Astrocyte (in vitro differentiated cells and primary cell): Measurements from ENCODE around the gene PPM1F. TPM values are rescaled to one million over a fixed set of nuclear protein-coding genes. Genes with fewer than 3 reads are reported as not detected.

Experiments
- DNase-seq: peaks from one replicate; pipeline ENCODE4 v3.0.0-alpha.2; 2010; ENCODE audit warnings: low read depth
- FAIRE-seq: peaks from 2 replicates; lab custom pipeline; 2011; peaks lifted over from hg19 to GRCh38; lab: Jason Lieb, UNC
- H2AFZ ChIP-seq: 2 replicates; pipeline ENCODE4 v1.6.0; 2012; ENCODE audit warnings: low read depth, low read length, inconsistent platforms
- H3K27ac ChIP-seq: 2 replicates; pipeline ENCODE4 v1.5.1; 2011; ENCODE audit warnings: low read depth, low read length, inconsistent platforms
- H3K27me3 ChIP-seq: 2 replicates; pipeline ENCODE4 v1.6.0; 2011; ENCODE audit warnings: low read length, inconsistent platforms; ENCODE audit not compliant: insufficient read depth
- H3K36me3 ChIP-seq: 2 replicates; pipeline ENCODE4 v1.5.1; 2011; ENCODE audit warnings: low read length, inconsistent platforms; ENCODE audit not compliant: insufficient read depth
- H3K4me1 ChIP-seq: 2 replicates; pipeline ENCODE4 v1.5.1; 2011; ENCODE audit warnings: low read length, inconsistent platforms; ENCODE audit not compliant: insufficient read depth
- H3K4me2 ChIP-seq: 2 replicates; pipeline ENCODE4 v1.6.0; 2012; ENCODE audit warnings: low read length, inconsistent platforms
- H3K4me3 ChIP-seq: 2 replicates; pipeline ENCODE4 v1.5.1; 2011; ENCODE audit warnings: low read depth, mild to moderate bottlenecking, low read length, inconsistent platforms; ENCODE audit not compliant: insufficient read depth
- H3K79me2 ChIP-seq: 2 replicates; pipeline ENCODE4 v1.6.0; 2012; ENCODE audit warnings: mild to moderate bottlenecking, low read length, inconsistent platforms; ENCODE audit not compliant: insufficient read depth
- H3K9ac ChIP-seq: 2 replicates; pipeline ENCODE4 v1.6.0; 2012; ENCODE audit warnings: mild to moderate bottlenecking, low read length, inconsistent platforms
- H3K9me3 ChIP-seq: 2 replicates; pipeline ENCODE4 v1.5.1; 2012; ENCODE audit warnings: low read depth, mild to moderate bottlenecking, low read length, inconsistent platforms; ENCODE audit not compliant: insufficient read depth
- H4K20me1 ChIP-seq: 2 replicates; pipeline ENCODE4 v1.6.0; 2012; ENCODE audit warnings: low read length, inconsistent platforms; ENCODE audit not compliant: insufficient read depth
- H3K27ac Mint-ChIP-seq: one replicate; pipeline ENCODE4 v1.8.0; 2021; ENCODE audit warnings: mild to moderate bottlenecking, mixed read lengths; ENCODE audit not compliant: unreplicated experiment
- H3K27me3 Mint-ChIP-seq: one replicate; pipeline ENCODE4 v1.8.0; 2021; ENCODE audit warnings: low read depth, mixed read lengths; ENCODE audit not compliant: unreplicated experiment
- H3K36me3 Mint-ChIP-seq: one replicate; pipeline ENCODE4 v1.8.0; 2021; ENCODE audit warnings: low read depth, mixed read lengths; ENCODE audit not compliant: unreplicated experiment
- H3K4me1 Mint-ChIP-seq: one replicate; pipeline ENCODE4 v1.8.0; 2021; ENCODE audit warnings: low read depth, mixed read lengths; ENCODE audit not compliant: unreplicated experiment
- H3K4me3 Mint-ChIP-seq: one replicate; pipeline ENCODE4 v1.8.0; 2021; ENCODE audit warnings: mild to moderate bottlenecking, moderate library complexity, mixed read lengths; ENCODE audit not compliant: unreplicated experiment
- H3K9me3 Mint-ChIP-seq: one replicate; pipeline ENCODE4 v1.8.0; 2021; ENCODE audit warnings: mild to moderate bottlenecking, mixed read lengths; ENCODE audit not compliant: unreplicated experiment
- CTCF ChIP-seq: IDR thresholded peaks from 2 replicates; pipeline ENCODE4 v1.5.1; 2011; ENCODE audit warnings: low read depth, mild to moderate bottlenecking, inconsistent platforms, low read length, moderate library complexity; ENCODE audit not compliant: insufficient read depth
- EZH2 ChIP-seq: IDR thresholded peaks from 2 replicates; pipeline ENCODE4 v1.6.1; 2012; ENCODE audit warnings: mild to moderate bottlenecking, low read length, inconsistent platforms; ENCODE audit not compliant: insufficient read depth
- total RNA-seq: library from RNA; stranded (reverse); gene quantifications from 2 replicates; pipeline ENCODE4 v1.2.1, GENCODE V29; 2021

Gene PPM1F
- total RNA-seq, 1 donor from 2014 or later: 27.9 TPM

GRCh38 chr22:21985214-21985613, 32.6 kb upstream of the PPM1F start:
- peaks cover 3% of the 10 kb centered on the region for H3K36me3 Mint-ChIP-seq
- H3K9me3 Mint-ChIP-seq: no peaks in the 10 kb centered on the region
- no peaks in the 10 kb centered on the region for H3K9me3 ChIP-seq
- no peaks in the 10 kb centered on the region for H3K36me3 ChIP-seq
- no peak for DNase-seq
- no peak for FAIRE-seq
- peaks cover 4% of the 10 kb centered on the region for H3K4me1 Mint-ChIP-seq
- no peak overlapping the region for H3K4me3 Mint-ChIP-seq
- H3K27ac Mint-ChIP-seq: no peak overlapping the region
- H3K79me2 ChIP-seq: peaks cover 23% of the 10 kb centered on the region
- no peak overlapping the region for H3K9ac ChIP-seq
- no peak overlapping the region for H3K27ac ChIP-seq
- TF ChIP-seq CTCF (no peak), EZH2 (no peak)
- H3K27me3 ChIP-seq: peaks cover 11% of the 10 kb centered on the region
- peaks cover 7% of the 10 kb centered on the region for H3K4me1 ChIP-seq
- peaks cover 19% of the 10 kb centered on the region for H3K27me3 Mint-ChIP-seq
- no peak overlapping the region for H3K4me3 ChIP-seq
- no peak overlapping the region for H2AFZ ChIP-seq
- peaks cover 9% of the 10 kb centered on the region for H4K20me1 ChIP-seq
- no peak overlapping the region for H3K4me2 ChIP-seq

GRCh38 chr22:21984793-21985192, 32.1 kb upstream of the PPM1F start:
- Histone ChIP-seq H3K4me1 (peaks cover 7% of the 10 kb centered on the region), H4K20me1 (peaks cover 12% of the 10 kb centered on the region), H3K4me3 (no peak overlapping the region), H3K27ac (no peak overlapping the region), H3K79me2 (peaks cover 27% of the 10 kb centered on the region), H3K36me3 (no peaks in the 10 kb centered on the region), H3K4me2 (no peak overlapping the region), H3K9me3 (no peaks in the 10 kb centered on the region), H3K27me3 (peaks cover 8% of the 10 kb centered on the region), H3K9ac (no peak overlapping the region), H2AFZ (no peak overlapping the region)
- DNase-seq (no peak), FAIRE-seq (no peak)
- Mint-ChIP-seq H3K4me1 (peaks cover 4% of the 10 kb centered on the region), H3K36me3 (peaks cover 3% of the 10 kb centered on the region), H3K4me3 (no peak overlapping the region), H3K27ac (no peak overlapping the region), H3K27me3 (peaks cover 15% of the 10 kb centered on the region), H3K9me3 (no peaks in the 10 kb centered on the region)
- TF ChIP-seq EZH2 (no peak), CTCF (no peak)

GRCh38 chr22:21982338-21982965, 29.8 kb upstream of the PPM1F start, which contains the start of gene TOP3B:
Gene TOP3B (minus strand): TSS chr22:21982787. CDS start chr22:21975709, 7,078 bp downstream.
- peak; percentile 54 for DNase-seq
- Histone ChIP-seq H3K27me3 (no peaks in the 10 kb centered on the region), H3K27ac (peak within 1 kb of the TSS; percentile 35), H3K4me1 (peaks cover 7% of the 10 kb centered on the region), H3K79me2 (peaks cover 47% of the 10 kb centered on the region), H3K9me3 (no peaks in the 10 kb centered on the region), H3K4me2 (peak within 1 kb of the TSS; percentile 91), H4K20me1 (peaks cover 31% of the 10 kb centered on the region), H3K4me3 (peak within 1 kb of the TSS; percentile 80), H3K36me3 (no peaks in the 10 kb centered on the region), H3K9ac (peak within 1 kb of the TSS; percentile 91), H2AFZ (peak within 1 kb of the TSS; percentile 51)
- Mint-ChIP-seq H3K27me3 (no peaks in the 10 kb centered on the region), H3K36me3 (peaks cover 2% of the 10 kb centered on the region), H3K9me3 (no peaks in the 10 kb centered on the region), H3K27ac (peak within 1 kb of the TSS; percentile 80), H3K4me3 (peak within 1 kb of the TSS; percentile 93), H3K4me1 (peaks cover 5% of the 10 kb centered on the region)
- FAIRE-seq: no peak
- TF ChIP-seq EZH2 (no peak), CTCF (no peak)
